Coronary artery (tissue), 2 donors: Measurements from ENCODE around the gene DAO.

ENCODE experiments used
- DNase-seq: peaks from one replicate; pipeline ENCODE4 v3.0.0-alpha.2; 2017; ENCODE audit warnings: low spot score
- H3K27ac ChIP-seq, 2 donors: fragments of 200-600 bp; sonication (generic); one replicate each; pipeline ENCODE4 v1.5.1; 2016 to 2019
- H3K4me3 ChIP-seq: fragments of 200-600 bp; sonication (generic); 2 replicates; pipeline ENCODE4 v1.5.1; 2016; ENCODE audit warnings: mild to moderate bottlenecking, moderate library complexity
- TF ChIP-seq, protein P1 (sequence below): fragments of 200-600 bp; sonication (generic); IDR thresholded peaks from one replicate; pipeline ENCODE4 v1.5.1; 2019; ENCODE audit warnings: antibody characterized with exemption

DAO gene

DNA sequence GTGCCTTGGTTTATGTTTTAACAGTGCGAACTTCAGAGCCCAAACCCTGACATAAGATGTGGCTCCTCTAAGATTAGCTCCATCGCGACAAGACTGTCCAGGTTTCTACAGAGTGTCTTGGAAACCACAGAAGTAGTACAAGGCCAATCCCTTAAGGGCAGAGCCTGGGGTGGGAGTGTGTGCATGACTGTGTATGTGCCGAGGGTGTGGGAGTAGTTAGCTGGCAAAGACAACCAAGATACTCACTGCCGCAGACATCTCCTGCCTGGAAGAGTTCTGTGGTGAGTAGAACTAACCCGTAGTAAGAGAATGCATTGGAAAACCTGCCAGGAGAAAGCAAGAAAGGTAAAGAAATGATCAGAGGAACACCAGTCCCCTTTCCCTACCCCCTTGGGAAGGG is 54.1 kb downstream of the DAO start:
- H3K27ac ChIP-seq, result no peak overlapping the region
- DNase-seq, result no peak
- H3K4me3 ChIP-seq, result no peak overlapping the region
- TF ChIP-seq, protein P1, sequence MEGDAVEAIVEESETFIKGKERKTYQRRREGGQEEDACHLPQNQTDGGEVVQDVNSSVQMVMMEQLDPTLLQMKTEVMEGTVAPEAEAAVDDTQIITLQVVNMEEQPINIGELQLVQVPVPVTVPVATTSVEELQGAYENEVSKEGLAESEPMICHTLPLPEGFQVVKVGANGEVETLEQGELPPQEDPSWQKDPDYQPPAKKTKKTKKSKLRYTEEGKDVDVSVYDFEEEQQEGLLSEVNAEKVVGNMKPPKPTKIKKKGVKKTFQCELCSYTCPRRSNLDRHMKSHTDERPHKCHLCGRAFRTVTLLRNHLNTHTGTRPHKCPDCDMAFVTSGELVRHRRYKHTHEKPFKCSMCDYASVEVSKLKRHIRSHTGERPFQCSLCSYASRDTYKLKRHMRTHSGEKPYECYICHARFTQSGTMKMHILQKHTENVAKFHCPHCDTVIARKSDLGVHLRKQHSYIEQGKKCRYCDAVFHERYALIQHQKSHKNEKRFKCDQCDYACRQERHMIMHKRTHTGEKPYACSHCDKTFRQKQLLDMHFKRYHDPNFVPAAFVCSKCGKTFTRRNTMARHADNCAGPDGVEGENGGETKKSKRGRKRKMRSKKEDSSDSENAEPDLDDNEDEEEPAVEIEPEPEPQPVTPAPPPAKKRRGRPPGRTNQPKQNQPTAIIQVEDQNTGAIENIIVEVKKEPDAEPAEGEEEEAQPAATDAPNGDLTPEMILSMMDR, result no peak

DNA sequence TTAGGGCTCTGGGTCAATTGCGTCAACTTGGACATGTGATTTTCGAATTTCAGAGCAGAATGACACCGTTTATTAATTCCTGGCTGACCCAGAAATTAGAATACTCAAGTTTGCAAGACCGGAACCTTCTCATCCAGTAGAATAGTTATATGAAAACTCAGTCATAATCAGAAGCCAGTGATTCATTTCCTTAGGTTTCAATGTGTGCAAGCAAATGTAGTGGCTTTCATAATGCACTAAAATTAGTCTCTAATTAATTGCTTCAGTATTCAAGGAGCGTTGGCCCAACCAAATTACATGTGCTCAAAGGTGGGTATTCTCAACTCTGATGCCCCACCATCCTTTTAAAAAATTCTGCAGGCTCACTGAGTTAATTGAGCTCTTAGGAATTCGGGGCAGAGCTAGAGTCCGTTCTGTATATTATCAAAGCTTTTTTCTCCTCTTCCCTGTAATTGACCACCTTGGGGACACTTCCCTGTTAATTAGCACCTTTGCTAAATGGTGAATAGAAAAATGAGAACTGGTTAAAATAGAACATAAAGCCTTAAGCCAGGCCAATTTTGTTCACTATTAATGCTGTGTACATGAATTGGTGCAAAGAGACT is 55.4 kb downstream of the DAO start:
- TF ChIP-seq, protein P1, result no peak
- no peak for DNase-seq
- no peak overlapping the region for H3K4me3 ChIP-seq
- H3K27ac ChIP-seq, result no peak overlapping the region

DNA sequence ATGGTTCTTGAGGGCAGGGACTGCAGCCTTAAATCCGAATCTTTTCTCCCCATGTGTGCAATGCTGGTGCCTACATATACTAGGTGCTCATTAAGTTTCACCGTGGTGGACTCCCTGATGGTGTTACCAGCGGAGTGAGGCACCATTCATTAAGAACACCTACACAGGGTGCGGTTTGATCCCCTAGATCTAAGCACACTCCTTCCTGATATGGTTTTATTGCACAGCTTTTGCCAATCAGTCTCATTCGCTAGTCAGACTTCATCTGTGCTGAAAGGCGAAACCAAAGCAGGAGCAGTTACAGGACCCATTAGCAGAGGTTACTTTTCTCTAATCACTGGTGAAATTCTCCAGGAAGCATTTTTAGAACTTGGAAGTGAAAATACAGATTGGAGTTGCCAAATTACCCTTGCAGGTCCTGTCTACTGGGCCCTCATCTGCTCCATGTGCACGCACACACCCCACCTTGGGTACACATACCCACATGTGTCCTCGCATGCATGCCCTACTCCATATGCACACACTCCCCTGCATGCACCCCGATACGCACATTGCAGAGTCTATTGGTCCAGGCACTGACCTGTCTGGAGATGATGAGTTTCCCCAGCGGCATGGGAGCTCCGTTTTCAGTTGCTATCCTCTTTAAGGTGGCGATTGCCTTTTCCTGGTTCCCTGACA is 58.5 kb downstream of the DAO start:
- H3K4me3 ChIP-seq, result no peak overlapping the region
- TF ChIP-seq, protein P1, result no peak
- no peak overlapping the region for H3K27ac ChIP-seq
- no peak for DNase-seq

DNA sequence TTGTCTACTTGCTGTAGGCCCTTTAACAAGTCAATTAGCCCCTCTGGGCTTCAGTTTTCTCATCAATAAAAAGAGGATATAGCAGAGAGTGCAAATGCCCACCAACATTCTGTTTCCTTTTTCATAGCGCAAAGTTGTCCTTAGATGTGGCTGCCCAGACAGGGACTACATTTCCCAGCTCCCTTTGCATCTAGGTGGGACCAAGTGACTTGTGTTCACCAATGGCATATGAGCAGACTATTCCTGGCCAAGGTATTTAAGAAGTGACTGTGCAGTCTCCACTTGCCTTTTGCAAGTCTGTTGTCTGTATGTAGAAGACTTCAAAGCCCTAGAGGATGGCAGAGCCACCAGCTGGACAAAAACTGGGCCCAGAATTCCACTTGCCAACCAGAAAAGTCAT is 59.7 kb downstream of the DAO start:
- Histone ChIP-seq H3K4me3 (no peak overlapping the region), H3K27ac (no peak overlapping the region)
- no peak for DNase-seq
- TF ChIP-seq, protein P1, result no peak

DNA sequence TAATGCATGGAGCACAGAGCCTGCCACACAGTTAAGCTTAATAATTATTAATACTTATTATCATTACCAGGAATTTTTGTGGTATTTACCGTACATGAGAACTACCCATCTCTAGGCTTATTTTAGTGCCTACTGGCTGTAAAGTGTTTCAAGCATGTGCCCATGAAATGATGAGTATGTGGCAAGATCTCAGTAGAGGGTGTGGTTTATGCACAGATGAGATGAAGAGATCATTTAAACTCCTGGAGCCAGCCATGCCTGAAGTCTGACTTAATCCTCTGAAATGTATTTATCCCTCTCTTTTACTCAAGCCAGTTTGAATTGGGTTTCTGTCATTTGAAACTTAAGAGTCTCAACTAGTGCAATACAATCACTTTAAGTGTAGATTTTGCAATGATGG is 60.2 kb downstream of the DAO start:
- DNase-seq, result no peak
- Histone ChIP-seq H3K4me3 (no peak overlapping the region), H3K27ac (no peak overlapping the region)
- TF ChIP-seq, protein P1, result no peak

DNA sequence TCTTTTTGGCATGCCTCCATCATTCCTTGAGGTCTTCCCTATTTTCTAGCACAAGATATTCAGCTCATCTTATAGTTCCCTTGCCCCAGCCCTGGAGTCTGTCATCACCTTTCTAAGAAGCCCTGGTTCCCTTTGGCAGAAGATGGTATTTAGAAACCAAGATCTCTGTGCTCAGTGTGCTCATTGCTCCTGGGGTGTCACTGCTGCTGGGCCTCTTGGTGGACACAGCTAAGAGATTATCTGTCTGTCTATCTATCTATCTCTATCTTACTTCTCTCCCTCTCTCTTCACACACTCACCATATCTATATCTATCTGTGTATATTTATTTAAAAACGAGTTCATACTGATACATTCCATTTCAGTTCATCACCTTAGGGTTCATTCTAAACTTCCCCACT is 67.2 kb downstream of the DAO start:
- no peak overlapping the region for H3K27ac ChIP-seq
- H3K4me3 ChIP-seq, result no peak overlapping the region
- TF ChIP-seq, protein P1, result no peak
- DNase-seq, result no peak

DNA sequence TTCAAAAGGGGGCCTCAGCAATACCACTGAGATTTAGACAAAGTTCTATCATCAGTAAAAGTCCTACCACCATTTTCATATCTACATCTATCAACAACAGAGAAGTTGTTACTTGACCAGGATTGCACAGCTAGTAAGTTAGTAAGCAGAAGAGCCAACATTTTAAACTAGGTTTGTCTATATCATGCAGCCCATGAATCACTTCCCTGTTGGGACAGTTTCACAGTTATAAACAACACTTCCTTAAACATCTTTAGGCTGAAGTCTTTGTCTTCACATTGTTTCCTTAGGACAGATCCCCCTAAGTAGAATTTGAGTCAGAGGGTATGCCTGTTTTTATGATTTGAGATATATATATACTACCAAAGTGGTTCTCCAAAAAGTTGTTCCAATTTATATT is 68.5 kb downstream of the DAO start:
- TF ChIP-seq, protein P1, result no peak
- Histone ChIP-seq H3K27ac (no peak overlapping the region), H3K4me3 (no peak overlapping the region)
- DNase-seq, result no peak
